OCI-LY7 (cell line): Measurements from ENCODE around the gene JAK3. TPM values are rescaled to one million over a fixed set of nuclear protein-coding genes. Genes with fewer than 3 reads are reported as not detected.

Source experiments
- BruUV-seq: library from RNA; stranded (reverse); fragments of 400-500 nt; replicated peaks from 2 replicates; lab custom pipeline; 2021; lab: Mats Ljungman, UMichigan
- CTCF ChIA-PET: fragments of 300-600 bp; sonication (Branson Sonifier 250); formaldehyde crosslinking; loops from one replicate; lab custom pipeline; 2022; ENCODE audit warnings: antibody characterized with exemption; ENCODE audit not compliant: unreplicated experiment; lab: Charles Lee
- POLR2A ChIA-PET: fragments of 300-600 bp; sonication (Branson Sonifier 250); formaldehyde crosslinking; loops from one replicate; lab custom pipeline; 2022; ENCODE audit warnings: antibody characterized with exemption; lab: Charles Lee
- DNase-seq: peaks from one replicate; pipeline ENCODE4 v3.0.0-alpha.2; 2015; ENCODE audit warnings: low spot score
- H2AFZ ChIP-seq: fragments of 200-600 bp; sonication (generic), shearing (Covaris generic); 2 replicates; pipeline ENCODE4 v1.6.1; 2014; ENCODE audit warnings: mild to moderate bottlenecking, antibody characterized with exemption, low read length, moderate library complexity
- H3K27ac ChIP-seq: fragments of 200-600 bp; sonication (generic); 2 replicates; pipeline ENCODE4 v1.5.1; 2014; ENCODE audit warnings: mixed run types, low read depth, mild to moderate bottlenecking, moderate library complexity, low read length, inconsistent platforms; ENCODE audit not compliant: poor library complexity, severe bottlenecking
- H3K36me3 ChIP-seq: fragments of 200-600 bp; sonication (generic); 2 replicates; pipeline ENCODE4 v1.6.1; 2014; ENCODE audit warnings: mild to moderate bottlenecking, antibody characterized with exemption, low read length, moderate library complexity, mixed read lengths; ENCODE audit not compliant: insufficient read depth
- H3K4me1 ChIP-seq: fragments of 200-600 bp; sonication (generic); 2 replicates; pipeline ENCODE4 v1.5.1; 2014; ENCODE audit warnings: mild to moderate bottlenecking, low read length; ENCODE audit not compliant: insufficient read depth, poor library complexity, severe bottlenecking
- H3K4me2 ChIP-seq: fragments of 200-600 bp; sonication (generic); 2 replicates; pipeline ENCODE4 v1.6.1; 2014; ENCODE audit warnings: mild to moderate bottlenecking, low read length
- H3K4me3 ChIP-seq: fragments of 200-600 bp; sonication (generic); 2 replicates; pipeline ENCODE4 v1.5.1; 2014; ENCODE audit warnings: mild to moderate bottlenecking, low read depth, low read length; ENCODE audit not compliant: poor library complexity, severe bottlenecking
- H3K79me2 ChIP-seq: fragments of 200-600 bp; sonication (generic); 2 replicates; pipeline ENCODE4 v1.6.1; 2016; ENCODE audit warnings: low read depth, mild to moderate bottlenecking, low read length, moderate library complexity, mixed read lengths; ENCODE audit not compliant: insufficient read depth
- H3K9me2 ChIP-seq: fragments of 200-600 bp; sonication (generic); 2 replicates; pipeline ENCODE4 v1.6.1; 2016; ENCODE audit warnings: mild to moderate bottlenecking, low read length, mixed read lengths; ENCODE audit not compliant: insufficient read depth
- H3K9me3 ChIP-seq: fragments of 200-600 bp; sonication (generic); 2 replicates; pipeline ENCODE4 v1.6.1; 2014; ENCODE audit warnings: mild to moderate bottlenecking, mixed run types, low read length, mixed read lengths
- H4K20me1 ChIP-seq: fragments of 200-600 bp; sonication (generic); 2 replicates; pipeline ENCODE4 v1.6.1; 2014; ENCODE audit warnings: mild to moderate bottlenecking, antibody characterized with exemption, low read length, moderate library complexity, mixed read lengths; ENCODE audit not compliant: insufficient read depth
- EZH2phosphoT487 ChIP-seq: fragments of 200-600 bp; sonication (generic); IDR thresholded peaks from 2 replicates; pipeline ENCODE4 v1.6.1; 2018; ENCODE audit warnings: low read depth, borderline replicate concordance, mild to moderate bottlenecking, mixed run types, antibody characterized with exemption, low read length, moderate library complexity, mixed read lengths
- intact Hi-C: fragments of 100-400 bp; cut with micrococcal nuclease; formaldehyde crosslinking; loops from one replicate; pipeline ENCODE4 v1.10.0; 2022; ENCODE audit not compliant: unreplicated experiment
- total RNA-seq, 2 experiments: library from RNA; depleted of rRNA in 1 of 2; stranded (reverse); fragments of >200 nt in 1 of 2; shearing (Covaris generic) in 1 of 2; gene quantifications; 2 replicates each; pipeline ENCODE4 v1.2.3, GENCODE V29; 2014 to 2022
- TF ChIP-seq, protein P1 (sequence below): fragments of 200-600 bp; sonication (generic); conservative IDR thresholded peaks from 2 replicates; pipeline ENCODE4 v1.5.1; 2014; ENCODE audit warnings: mild to moderate bottlenecking, antibody characterized with exemption, low read length, moderate library complexity, mixed read lengths

Gene JAK3
- total RNA-seq, 2 experiments from 2014 or later, result 14.0 to 25.3 TPM

DNA sequence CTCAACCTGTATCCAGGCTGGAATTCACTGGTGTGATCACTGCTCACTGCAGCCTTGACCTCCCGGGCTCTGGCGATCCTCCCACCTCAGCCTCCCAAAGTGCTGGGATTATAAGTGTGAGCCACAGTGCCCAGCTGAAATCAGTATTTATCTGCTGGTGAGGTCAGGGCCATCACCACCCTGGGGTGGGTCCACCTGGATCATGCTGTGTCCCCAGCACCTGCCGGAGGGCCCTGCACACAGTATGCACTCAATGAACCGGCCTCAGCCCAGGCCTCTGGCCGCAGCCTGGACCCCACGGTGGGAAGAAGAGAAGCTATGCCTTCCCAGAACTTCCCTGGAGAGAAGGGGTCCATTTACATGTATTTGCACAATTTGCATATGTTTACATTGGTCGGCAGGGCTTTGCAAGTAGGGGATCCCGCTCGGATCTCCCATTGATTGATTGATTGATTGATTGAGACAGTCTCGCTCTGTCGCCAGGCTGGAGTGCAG lies 21.4 kb upstream of the JAK3 start:
- POLR2A ChIA-PET, result no interaction called here
- TF ChIP-seq, protein P1, sequence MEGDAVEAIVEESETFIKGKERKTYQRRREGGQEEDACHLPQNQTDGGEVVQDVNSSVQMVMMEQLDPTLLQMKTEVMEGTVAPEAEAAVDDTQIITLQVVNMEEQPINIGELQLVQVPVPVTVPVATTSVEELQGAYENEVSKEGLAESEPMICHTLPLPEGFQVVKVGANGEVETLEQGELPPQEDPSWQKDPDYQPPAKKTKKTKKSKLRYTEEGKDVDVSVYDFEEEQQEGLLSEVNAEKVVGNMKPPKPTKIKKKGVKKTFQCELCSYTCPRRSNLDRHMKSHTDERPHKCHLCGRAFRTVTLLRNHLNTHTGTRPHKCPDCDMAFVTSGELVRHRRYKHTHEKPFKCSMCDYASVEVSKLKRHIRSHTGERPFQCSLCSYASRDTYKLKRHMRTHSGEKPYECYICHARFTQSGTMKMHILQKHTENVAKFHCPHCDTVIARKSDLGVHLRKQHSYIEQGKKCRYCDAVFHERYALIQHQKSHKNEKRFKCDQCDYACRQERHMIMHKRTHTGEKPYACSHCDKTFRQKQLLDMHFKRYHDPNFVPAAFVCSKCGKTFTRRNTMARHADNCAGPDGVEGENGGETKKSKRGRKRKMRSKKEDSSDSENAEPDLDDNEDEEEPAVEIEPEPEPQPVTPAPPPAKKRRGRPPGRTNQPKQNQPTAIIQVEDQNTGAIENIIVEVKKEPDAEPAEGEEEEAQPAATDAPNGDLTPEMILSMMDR, result no peak
- TF ChIP-seq EZH2phosphoT487, result no peak
- Histone ChIP-seq H4K20me1 (no peaks in the 10 kb centered on the region; the same call in 1 of the 2 replicates), H3K4me3 (no peak overlapping the region), H3K4me1 (peaks cover 18% of the 10 kb centered on the region), H3K9me3 (no peaks in the 10 kb centered on the region), H3K36me3 (peaks cover 13% of the 10 kb centered on the region), H3K27ac (no peak overlapping the region), H3K4me2 (no peak overlapping the region), H3K9me2 (no peaks in the 10 kb centered on the region), H3K79me2 (no peaks in the 10 kb centered on the region), H2AFZ (no peak overlapping the region)
- no peak for DNase-seq
- no TSS peak for BruUV-seq
- CTCF ChIA-PET, result no interaction called here
- intact Hi-C loops, result no loop called here

DNA sequence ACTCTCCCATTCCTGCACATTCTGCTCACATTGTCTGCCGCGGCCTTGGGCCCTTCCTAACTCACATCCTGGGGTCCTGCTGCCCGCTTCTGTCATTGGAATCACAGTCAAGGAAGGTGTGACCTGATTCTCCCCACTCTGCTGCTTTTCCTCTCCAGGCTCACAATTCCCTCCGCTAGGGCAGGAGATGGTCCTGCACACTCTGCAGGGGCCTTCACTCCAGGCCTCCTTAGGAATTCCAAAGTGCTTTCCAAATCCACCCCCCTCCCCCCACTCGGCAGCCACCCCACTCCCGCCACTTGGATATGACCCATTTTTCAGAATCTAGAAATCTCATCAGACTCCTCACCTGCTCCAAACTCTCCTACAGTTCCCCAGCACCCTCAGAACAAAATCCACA lies 20.9 kb upstream of the JAK3 start:
- CTCF ChIA-PET, result no interaction called here
- H3K79me2 ChIP-seq, result no peaks in the 10 kb centered on the region
- no peaks in the 10 kb centered on the region for H3K9me2 ChIP-seq
- TF ChIP-seq, protein P1, result no peak
- no peak for TF ChIP-seq EZH2phosphoT487
- POLR2A ChIA-PET, result no interaction called here
- no peak overlapping the region for H3K4me3 ChIP-seq
- no peak overlapping the region for H2AFZ ChIP-seq
- H3K9me3 ChIP-seq, result no peaks in the 10 kb centered on the region
- no peak for DNase-seq
- intact Hi-C loops, result no loop called here
- no peaks in the 10 kb centered on the region; the same call in 1 of the 2 replicates for H4K20me1 ChIP-seq
- BruUV-seq, result no TSS peak
- H3K4me1 ChIP-seq, result peaks cover 17% of the 10 kb centered on the region
- peaks cover 18% of the 10 kb centered on the region for H3K36me3 ChIP-seq
- H3K4me2 ChIP-seq, result no peak overlapping the region
- H3K27ac ChIP-seq, result no peak overlapping the region

- H3K9me2 ChIP-seq, result no peaks in the 10 kb centered on the region
- no peak overlapping the region for H2AFZ ChIP-seq
- ChIA-PET POLR2A (no interaction called here), CTCF (no interaction called here)
- no TSS peak for BruUV-seq
- no peaks in the 10 kb centered on the region for H3K9me3 ChIP-seq
- no peak overlapping the region for H3K4me2 ChIP-seq
- peaks cover 34% of the 10 kb centered on the region for H3K36me3 ChIP-seq
- intact Hi-C loops, result no loop called here
- peaks cover 21% of the 10 kb centered on the region for H3K4me1 ChIP-seq
- no peak overlapping the region for H3K4me3 ChIP-seq
- no peak overlapping the region for H3K27ac ChIP-seq
- DNase-seq, result no peak
- no peak for TF ChIP-seq EZH2phosphoT487
- TF ChIP-seq, protein P1, result no peak
- peaks cover 4% of the 10 kb centered on the region for H4K20me1 ChIP-seq
- H3K79me2 ChIP-seq, result peaks cover 5% of the 10 kb centered on the region; the same call in 1 of the 2 replicates
Observed at GRCh38 chr19:17866964-17867486, 19.2 kb upstream of the JAK3 start.
